SK-N-SH treated with all-trans-retinoic acid at 6 μM for 48 hours (cell line): Measurements from ENCODE around the gene PGF.

Source experiments
- CSDC2 ChIP-seq: fragments of 250-450 bp; sonication (Bioruptor Pico); IDR thresholded peaks from 2 replicates; pipeline ENCODE4 v1.5.0; 2020; ENCODE audit warnings: mild to moderate bottlenecking, moderate library complexity
- GLIS3 ChIP-seq: fragments of 250-450 bp; sonication (Bioruptor Pico); IDR thresholded peaks from 2 replicates; pipeline ENCODE4 v1.5.0; 2020; ENCODE audit warnings: mild to moderate bottlenecking, moderate library complexity
- RARB ChIP-seq: fragments of 250-450 bp; sonication (Bioruptor Pico); IDR thresholded peaks from 2 replicates; pipeline ENCODE4 v1.8.0; 2021; ENCODE audit warnings: mild to moderate bottlenecking, moderate library complexity
- ZFP30 ChIP-seq: fragments of 450-650 bp; formaldehyde crosslinking; IDR thresholded peaks from 2 replicates; pipeline ENCODE4 v1.5.0; 2022; ENCODE audit warnings: mild to moderate bottlenecking, moderate library complexity
- ZNF8 ChIP-seq: fragments of 450-650 bp; formaldehyde crosslinking; IDR thresholded peaks from 2 replicates; pipeline ENCODE4 v1.5.0; 2020; ENCODE audit warnings: mild to moderate bottlenecking, moderate library complexity

DNA sequence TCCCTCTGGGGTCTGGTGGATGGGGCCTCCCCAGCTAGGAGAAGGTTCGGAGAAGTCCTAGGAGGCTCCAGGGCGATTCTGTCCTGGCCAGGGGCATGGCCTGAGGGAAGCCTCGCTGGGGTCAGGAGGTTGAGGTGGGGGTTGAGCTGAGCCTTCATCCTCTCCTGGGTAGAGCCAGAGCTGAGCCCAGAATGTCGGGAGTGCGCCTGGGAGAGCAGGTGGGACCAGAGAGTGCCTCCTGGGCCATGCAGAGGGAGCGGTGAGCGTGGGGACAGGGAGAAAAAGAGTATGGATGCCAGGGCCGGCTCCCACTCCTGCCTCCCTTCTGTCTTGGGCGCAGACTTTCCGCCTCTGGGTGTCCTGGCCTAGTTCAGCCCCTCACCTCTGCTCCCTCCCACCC, 45.5 kb downstream of the PGF start:
- no peak for TF ChIP-seq ZFP30 (CRISPR knock-in tag)
- no peak for TF ChIP-seq ZNF8 (CRISPR knock-in tag)
- no peak for TF ChIP-seq GLIS3 (CRISPR knock-in tag)
- no peak for TF ChIP-seq RARB (CRISPR knock-in tag)
- no peak for TF ChIP-seq CSDC2 (CRISPR knock-in tag)
